Neuronal stem cell (in vitro differentiated cells): ENCODE data around the gene STK39.

Experiments
- DNase-seq: peaks from one replicate; pipeline ENCODE4 v3.0.0-alpha.2; 2013; ENCODE audit warnings: low spot score
- H2AFZ ChIP-seq: one replicate; pipeline ENCODE4 v1.6.1; 2013; ENCODE audit warnings: mild to moderate bottlenecking, low read length, inconsistent platforms
- H2AK5ac ChIP-seq: 2 replicates; pipeline ENCODE4 v1.6.1; 2013; ENCODE audit warnings: low read depth, mild to moderate bottlenecking, inconsistent platforms, low read length, moderate library complexity, mixed read lengths
- H2BK120ac ChIP-seq: 2 replicates; pipeline ENCODE4 v1.6.1; 2013; ENCODE audit warnings: low read depth, mild to moderate bottlenecking, inconsistent platforms, low read length, moderate library complexity, mixed read lengths
- H2BK12ac ChIP-seq: one replicate; pipeline ENCODE4 v1.6.1; 2013; ENCODE audit warnings: low read length, inconsistent platforms
- H2BK15ac ChIP-seq: 2 replicates; pipeline ENCODE4 v1.6.1; 2013; ENCODE audit warnings: mild to moderate bottlenecking, low read length, inconsistent platforms, mixed read lengths
- H2BK5ac ChIP-seq: one replicate; pipeline ENCODE4 v1.6.1; 2013; ENCODE audit warnings: inconsistent platforms, mild to moderate bottlenecking, low read length, moderate library complexity
- H3K14ac ChIP-seq: one replicate; pipeline ENCODE4 v1.6.1; 2013; ENCODE audit warnings: low read length, inconsistent platforms
- H3K18ac ChIP-seq: 2 replicates; pipeline ENCODE4 v1.6.1; 2013; ENCODE audit warnings: low read length, inconsistent platforms
- H3K23ac ChIP-seq: 2 replicates; pipeline ENCODE4 v1.6.1; 2013; ENCODE audit warnings: low read depth, mild to moderate bottlenecking, mixed read lengths, low read length, inconsistent platforms; ENCODE audit not compliant: poor library complexity
- H3K27ac ChIP-seq: replicated peaks from 3 replicates; pipeline ENCODE4 v1.5.1; 2013; ENCODE audit warnings: low read length, inconsistent platforms
- H3K27me3 ChIP-seq, 3 experiments: 2 replicates each; pipeline ENCODE4 v1.6.1; 2013; ENCODE audit warnings: low read length in 3 of 3, mild to moderate bottlenecking in 2 of 3, inconsistent platforms in 1 of 3, low read depth in 1 of 3, mixed read lengths in 1 of 3, moderate library complexity in 1 of 3; ENCODE audit not compliant: control insufficient read depth in 3 of 3, insufficient read depth in 3 of 3
- H3K36me3 ChIP-seq, 2 donors: replicated peaks in 1 of 2; 2 replicates each; pipeline ENCODE4 v1.6.1; 2013; ENCODE audit warnings: low read length in 2 of 2; ENCODE audit not compliant: control insufficient read depth in 2 of 2, insufficient read depth in 2 of 2
- H3K4ac ChIP-seq: 2 replicates; pipeline ENCODE4 v1.6.1; 2013; ENCODE audit warnings: inconsistent platforms, mild to moderate bottlenecking, low read length, moderate library complexity
- H3K4me1 ChIP-seq, 2 donors: 1 replicate in 1 of 2; 2 replicates in 1 of 2; pipeline ENCODE4 v1.6.1; 2013; ENCODE audit warnings: low read length in 2 of 2, low read depth in 1 of 2; ENCODE audit not compliant: control insufficient read depth in 2 of 2, insufficient read depth in 1 of 2
- H3K4me2 ChIP-seq: one replicate; pipeline ENCODE4 v1.6.1; 2013; ENCODE audit warnings: mild to moderate bottlenecking, low read length, inconsistent platforms; ENCODE audit not compliant: insufficient read depth, poor library complexity, severe bottlenecking
- H3K4me3 ChIP-seq, 2 donors: 2 replicates each; pipeline ENCODE4 v1.5.1; 2013; ENCODE audit warnings: low read length in 2 of 2, mild to moderate bottlenecking in 2 of 2, inconsistent platforms in 1 of 2, moderate library complexity in 1 of 2
- H3K79me1 ChIP-seq: one replicate; pipeline ENCODE4 v1.6.1; 2013; ENCODE audit warnings: low read depth, mild to moderate bottlenecking, inconsistent platforms, low read length, moderate library complexity
- H3K9ac ChIP-seq: one replicate; pipeline ENCODE4 v1.6.1; 2013; ENCODE audit warnings: mild to moderate bottlenecking, low read depth, low read length, inconsistent platforms; ENCODE audit not compliant: poor library complexity
- H3K9me3 ChIP-seq, 2 donors: replicated peaks in 1 of 2; 2 replicates each; pipeline versions ENCODE3 to v1.6.1; 2013; ENCODE audit warnings: low read length in 2 of 2, mild to moderate bottlenecking in 2 of 2, inconsistent platforms in 1 of 2, low read depth in 1 of 2, mixed read lengths in 1 of 2, moderate library complexity in 1 of 2; ENCODE audit not compliant: control insufficient read depth in 2 of 2, insufficient read depth in 1 of 2
- H4K8ac ChIP-seq: one replicate; pipeline ENCODE4 v1.6.1; 2013; ENCODE audit warnings: low read depth, mild to moderate bottlenecking, inconsistent platforms, low read length, moderate library complexity
- H4K91ac ChIP-seq: one replicate; pipeline ENCODE4 v1.6.1; 2013; ENCODE audit warnings: low read length, low read depth, mild to moderate bottlenecking, inconsistent platforms; ENCODE audit not compliant: poor library complexity
- WGBS, 2 donors: extraction: QIAGEN DNeasy Blood & Tissue Kit; methylation state at CpG; one replicate each; pipeline ENCODE4 v1.1.7; 2013; ENCODE audit warnings: missing lambda C conversion rate in 2 of 2, mixed read lengths in 1 of 2; ENCODE audit not compliant: insufficient read length in 2 of 2, insufficient replicate concordance in 1 of 2; ENCODE audit errors: extremely low coverage in 2 of 2; 5-methylcytosine and 5-hydroxymethylcytosine counted together

STK39 gene

GRCh38 chr2:168107322-168107721, 140.1 kb downstream of the STK39 start:
- Histone ChIP-seq H4K8ac (no peak overlapping the region), H3K4me3 (no peak overlapping the region), H2AK5ac (no peak overlapping the region), H3K23ac (no peak overlapping the region), H3K27me3 (no peaks in the 10 kb centered on the region), H2BK12ac (no peak overlapping the region), H3K27ac (no peak overlapping the region), H3K9me3 (no peaks in the 10 kb centered on the region), H3K4me1 (no peaks in the 10 kb centered on the region), H3K9ac (no peak overlapping the region), H3K4ac (no peak overlapping the region), H3K4me2 (no peak overlapping the region), H2BK15ac (no peak overlapping the region), H2AFZ (no peak overlapping the region), H3K14ac (no peak overlapping the region), H3K36me3 (peaks cover 0 to 58% of the 10 kb centered on the region in 2 donors), H3K18ac (no peak overlapping the region), H4K91ac (no peak overlapping the region), H2BK5ac (no peak overlapping the region), H2BK120ac (no peak overlapping the region), H3K79me1 (no peaks in the 10 kb centered on the region)
- no peak for DNase-seq
- no CpG with 5 or more reads among the region's 2 CpGs for WGBS, 2 donors

- Histone ChIP-seq H2AK5ac (no peak overlapping the region), H2BK120ac (no peak overlapping the region), H3K36me3 (peaks cover 0 to 57% of the 10 kb centered on the region in 2 donors), H3K4me1 (no peaks in the 10 kb centered on the region), H3K27ac (no peak overlapping the region), H3K23ac (no peak overlapping the region), H3K27me3 (no peaks in the 10 kb centered on the region), H3K9me3 (no peaks in the 10 kb centered on the region), H4K91ac (no peak overlapping the region), H3K79me1 (no peaks in the 10 kb centered on the region), H3K4me2 (no peak overlapping the region), H2BK15ac (no peak overlapping the region), H3K4me3 (no peak overlapping the region), H2BK5ac (no peak overlapping the region), H3K9ac (no peak overlapping the region), H4K8ac (no peak overlapping the region), H3K18ac (no peak overlapping the region), H2BK12ac (no peak overlapping the region), H2AFZ (no peak overlapping the region), H3K4ac (no peak overlapping the region), H3K14ac (no peak overlapping the region)
- DNase-seq = no peak
- whole genome bisulfite sequencing, 2 donors = no CpG with 5 or more reads among the region's 3 CpGs
Observed at GRCh38 chr2:168105127-168105683, 142.2 kb downstream of the STK39 start.

GRCh38 chr2:168097431-168097830, 150.0 kb downstream of the STK39 start:
- no peak overlapping the region for H2BK120ac ChIP-seq
- H3K4me2 ChIP-seq = no peak overlapping the region
- H3K14ac ChIP-seq = no peak overlapping the region
- no peak for DNase-seq
- no peak overlapping the region for H3K18ac ChIP-seq
- peaks cover 0 to 2% (median 0%) of the 10 kb centered on the region in 3 experiments for H3K27me3 ChIP-seq
- no peak overlapping the region for H2BK15ac ChIP-seq
- WGBS, 2 donors = no CpG with 5 or more reads among the region's 5 CpGs
- H2AK5ac ChIP-seq = no peak overlapping the region
- no peak overlapping the region for H3K23ac ChIP-seq
- no peak overlapping the region for H3K4ac ChIP-seq
- H3K9ac ChIP-seq = no peak overlapping the region
- no peak overlapping the region for H4K91ac ChIP-seq
- H2BK5ac ChIP-seq = no peak overlapping the region
- H3K79me1 ChIP-seq = no peaks in the 10 kb centered on the region
- peaks cover 1 to 2% of the 10 kb centered on the region in 2 donors for H3K4me1 ChIP-seq
- no peak overlapping the region for H3K27ac ChIP-seq
- no peak overlapping the region for H4K8ac ChIP-seq
- H2AFZ ChIP-seq = no peak overlapping the region
- no peak overlapping the region for H3K4me3 ChIP-seq
- H3K9me3 ChIP-seq = peaks cover 0 to 3% of the 10 kb centered on the region in 2 donors
- no peak overlapping the region for H2BK12ac ChIP-seq
- H3K36me3 ChIP-seq = peaks cover 2 to 32% of the 10 kb centered on the region in 2 donors

- Histone ChIP-seq H3K18ac (no peak overlapping the region), H3K9ac (no peak overlapping the region), H2AFZ (no peak overlapping the region), H3K27ac (no peak overlapping the region), H2AK5ac (no peak overlapping the region), H3K27me3 (peaks cover 0 to 2% (median 0%) of the 10 kb centered on the region in 3 experiments), H3K9me3 (peaks cover 0 to 3% of the 10 kb centered on the region in 2 donors), H3K4me2 (no peak overlapping the region), H3K23ac (no peak overlapping the region), H2BK120ac (no peak overlapping the region), H3K4me3 (no peak overlapping the region), H3K4me1 (peaks cover 1 to 5% of the 10 kb centered on the region in 2 donors), H3K14ac (no peak overlapping the region), H4K91ac (no peak overlapping the region), H3K36me3 (peaks cover 2 to 25% of the 10 kb centered on the region in 2 donors), H4K8ac (no peak overlapping the region), H2BK5ac (no peak overlapping the region), H3K79me1 (no peaks in the 10 kb centered on the region), H3K4ac (no peak overlapping the region), H2BK15ac (no peak overlapping the region), H2BK12ac (no peak overlapping the region)
- no peak for DNase-seq
- no CpG with 5 or more reads among the region's 3 CpGs for WGBS, 2 donors
Observed at GRCh38 chr2:168096158-168096557, 151.2 kb downstream of the STK39 start.
